Dedifferentiated amniotic fluid mesenchymal stem cell (primary cell): ENCODE data around the gene IBA57.

ENCODE experiments used
- DNase-seq: peaks from one replicate; pipeline ENCODE4 v3.0.0-alpha.2; 2016; ENCODE audit errors: extremely low spot score

Gene IBA57

GRCh38 chr1:228144993-228145343 is 20.6 kb upstream of the IBA57 start:
- DNase-seq = no peak

- no peak for DNase-seq
These were observed 19.9 kb upstream of the IBA57 start for GRCh38 chr1:228145463-228146416.

- DNase-seq = no peak
These were observed 19.0 kb upstream of the IBA57 start for GRCh38 chr1:228146417-228147150.

GRCh38 chr1:228147151-228147693 is 18.4 kb upstream of the IBA57 start:
- DNase-seq = no peak

- DNase-seq = no peak
These were observed 17.8 kb upstream of the IBA57 start for GRCh38 chr1:228147768-228148167.

GRCh38 chr1:228148196-228148861 is 17.3 kb upstream of the IBA57 start:
- DNase-seq = no peak

GRCh38 chr1:228148935-228149405 is 16.6 kb upstream of the IBA57 start:
- no peak for DNase-seq

GRCh38 chr1:228149406-228150119 is 16.0 kb upstream of the IBA57 start, which contains the start of gene GJC2:
TSS of gene GJC2 (plus strand) at chr1:228149930. CDS start at chr1:228157759, 7,829 bp downstream.
- DNase-seq = no peak

GRCh38 chr1:228150120-228150460 is 15.5 kb upstream of the IBA57 start:
- no peak for DNase-seq

GRCh38 chr1:228150461-228151179 is 15.0 kb upstream of the IBA57 start:
- DNase-seq = no peak

GRCh38 chr1:228151180-228151925 is 14.3 kb upstream of the IBA57 start:
- DNase-seq = no peak

- no peak for DNase-seq
These were observed 13.3 kb upstream of the IBA57 start for GRCh38 chr1:228152097-228152917.

GRCh38 chr1:228152918-228153258 is 12.7 kb upstream of the IBA57 start:
- no peak for DNase-seq

- DNase-seq = no peak
These were observed 11.5 kb upstream of the IBA57 start for GRCh38 chr1:228154021-228154669.

GRCh38 chr1:228154670-228155571 is 10.7 kb upstream of the IBA57 start:
- no peak for DNase-seq

GRCh38 chr1:228155596-228156514 is 9.7 kb upstream of the IBA57 start:
- no peak for DNase-seq

GRCh38 chr1:228156515-228156881 is 9.1 kb upstream of the IBA57 start:
- DNase-seq = no peak
